HepG2 (cell line): ENCODE measurements around the gene TNFAIP3. TPM values are rescaled to one million over a fixed set of nuclear protein-coding genes. Genes with fewer than 3 reads are reported as not detected.

Experiments used
- CHD4 ChIP-seq: fragments of 200-600 bp; sonication (generic); IDR thresholded peaks from 2 replicates; pipeline ENCODE4 v1.7.0; 2017; ENCODE audit warnings: mild to moderate bottlenecking, low read length, borderline replicate concordance
- EEA1 ChIP-seq: sonication (generic); formaldehyde crosslinking; IDR thresholded peaks from 2 replicates; pipeline ENCODE4 v1.5.1; 2020; ENCODE audit warnings: mild to moderate bottlenecking, missing genetic modification reagents, borderline replicate concordance
- EZH2 ChIP-seq: conservative IDR thresholded peaks from 2 replicates; pipeline ENCODE4 v1.6.1; 2012; ENCODE audit warnings: mild to moderate bottlenecking, low read depth, low read length, moderate library complexity
- FUBP1 ChIP-seq: sonication (generic); formaldehyde crosslinking; IDR thresholded peaks from 2 replicates; pipeline ENCODE4 v1.5.1; 2020; ENCODE audit warnings: missing genetic modification reagents, mild to moderate bottlenecking, borderline replicate concordance
- MATR3 ChIP-seq: sonication (generic); formaldehyde crosslinking; IDR thresholded peaks from 2 replicates; pipeline ENCODE4 v1.4.0; 2020; ENCODE audit warnings: missing genetic modification reagents
- PHF5A ChIP-seq: IDR thresholded peaks from one replicate; pipeline ENCODE4 v1.6.1; 2018; ENCODE audit warnings: low read depth, missing genetic modification reagents; ENCODE audit not compliant: unreplicated experiment
- ZMYM4 ChIP-seq: sonication (generic); formaldehyde crosslinking; IDR thresholded peaks from 2 replicates; pipeline ENCODE4 v1.8.1; 2023; ENCODE audit warnings: mild to moderate bottlenecking, missing genetic modification reagents
- ZNF720 ChIP-seq: sonication (generic); formaldehyde crosslinking; IDR thresholded peaks from 2 replicates; pipeline ENCODE4 v1.4.0; 2020; ENCODE audit warnings: missing genetic modification reagents
- polyA plus RNA-seq, 8 experiments: library from polyadenylated mRNA; depleted of rRNA in 3 of 8; stranded (reverse) in 7 of 8; unstranded in 1 of 8; fragments of >200 nt; fragmentation: Illumina TruSeq in 4 of 8; extraction: Trizol in 4 of 8; gene quantifications; 2 replicates each; pipeline versions ENCODE4 v1.2.1 to v1.2.3, GENCODE V29; 2011 to 2016; ENCODE audit warnings: low read depth in 4 of 8, missing spikeins in 1 of 8, mixed read lengths in 1 of 8; ENCODE audit not compliant: insufficient read depth in 1 of 8
- total RNA-seq, 5 experiments: library from RNA; depleted of rRNA; stranded (reverse); fragments of >200 nt; fragmentation: Illumina TruSeq; extraction: Trizol; gene quantifications; 2 replicates each; pipeline ENCODE4 v1.2.3, GENCODE V29; 2016; ENCODE audit warnings: low read depth in 1 of 5
- TF ChIP-seq, protein P1 (sequence below): sonication (generic); formaldehyde crosslinking; IDR thresholded peaks from 2 replicates; pipeline ENCODE4 v1.4.0; 2020; ENCODE audit warnings: mild to moderate bottlenecking, missing genetic modification reagents
- TF ChIP-seq, protein P2 (sequence below): sonication (generic); formaldehyde crosslinking; IDR thresholded peaks from 2 replicates; pipeline ENCODE4 v1.4.0; 2020; ENCODE audit warnings: mild to moderate bottlenecking, missing genetic modification reagents
- TF ChIP-seq, protein P3 (sequence below): sonication (generic); formaldehyde crosslinking; IDR thresholded peaks from 2 replicates; pipeline ENCODE4 v1.4.0; 2020; ENCODE audit warnings: missing genetic modification reagents, borderline replicate concordance

Gene TNFAIP3
- total and polyA plus RNA-seq, 2 of the 13 experiments (the other 11 are each of a cell fraction or from before 2014, with no cell fraction given), result 28.2 to 47.1 TPM

- TF ChIP-seq ZNF720 (CRISPR knock-in tag) (0 out of 2 replicates have a peak, but pooled peaks have one; percentile 34), FUBP1 (CRISPR knock-in tag) (no peak; the same call in 1 of the 2 replicates), MATR3 (CRISPR knock-in tag) (no peak), ZMYM4 (CRISPR knock-in tag) (peak; percentile 97), EZH2 (no peak), PHF5A (no peak), CHD4 (no peak), EEA1 (CRISPR knock-in tag) (peak; percentile 92)
- TF ChIP-seq, protein P1, sequence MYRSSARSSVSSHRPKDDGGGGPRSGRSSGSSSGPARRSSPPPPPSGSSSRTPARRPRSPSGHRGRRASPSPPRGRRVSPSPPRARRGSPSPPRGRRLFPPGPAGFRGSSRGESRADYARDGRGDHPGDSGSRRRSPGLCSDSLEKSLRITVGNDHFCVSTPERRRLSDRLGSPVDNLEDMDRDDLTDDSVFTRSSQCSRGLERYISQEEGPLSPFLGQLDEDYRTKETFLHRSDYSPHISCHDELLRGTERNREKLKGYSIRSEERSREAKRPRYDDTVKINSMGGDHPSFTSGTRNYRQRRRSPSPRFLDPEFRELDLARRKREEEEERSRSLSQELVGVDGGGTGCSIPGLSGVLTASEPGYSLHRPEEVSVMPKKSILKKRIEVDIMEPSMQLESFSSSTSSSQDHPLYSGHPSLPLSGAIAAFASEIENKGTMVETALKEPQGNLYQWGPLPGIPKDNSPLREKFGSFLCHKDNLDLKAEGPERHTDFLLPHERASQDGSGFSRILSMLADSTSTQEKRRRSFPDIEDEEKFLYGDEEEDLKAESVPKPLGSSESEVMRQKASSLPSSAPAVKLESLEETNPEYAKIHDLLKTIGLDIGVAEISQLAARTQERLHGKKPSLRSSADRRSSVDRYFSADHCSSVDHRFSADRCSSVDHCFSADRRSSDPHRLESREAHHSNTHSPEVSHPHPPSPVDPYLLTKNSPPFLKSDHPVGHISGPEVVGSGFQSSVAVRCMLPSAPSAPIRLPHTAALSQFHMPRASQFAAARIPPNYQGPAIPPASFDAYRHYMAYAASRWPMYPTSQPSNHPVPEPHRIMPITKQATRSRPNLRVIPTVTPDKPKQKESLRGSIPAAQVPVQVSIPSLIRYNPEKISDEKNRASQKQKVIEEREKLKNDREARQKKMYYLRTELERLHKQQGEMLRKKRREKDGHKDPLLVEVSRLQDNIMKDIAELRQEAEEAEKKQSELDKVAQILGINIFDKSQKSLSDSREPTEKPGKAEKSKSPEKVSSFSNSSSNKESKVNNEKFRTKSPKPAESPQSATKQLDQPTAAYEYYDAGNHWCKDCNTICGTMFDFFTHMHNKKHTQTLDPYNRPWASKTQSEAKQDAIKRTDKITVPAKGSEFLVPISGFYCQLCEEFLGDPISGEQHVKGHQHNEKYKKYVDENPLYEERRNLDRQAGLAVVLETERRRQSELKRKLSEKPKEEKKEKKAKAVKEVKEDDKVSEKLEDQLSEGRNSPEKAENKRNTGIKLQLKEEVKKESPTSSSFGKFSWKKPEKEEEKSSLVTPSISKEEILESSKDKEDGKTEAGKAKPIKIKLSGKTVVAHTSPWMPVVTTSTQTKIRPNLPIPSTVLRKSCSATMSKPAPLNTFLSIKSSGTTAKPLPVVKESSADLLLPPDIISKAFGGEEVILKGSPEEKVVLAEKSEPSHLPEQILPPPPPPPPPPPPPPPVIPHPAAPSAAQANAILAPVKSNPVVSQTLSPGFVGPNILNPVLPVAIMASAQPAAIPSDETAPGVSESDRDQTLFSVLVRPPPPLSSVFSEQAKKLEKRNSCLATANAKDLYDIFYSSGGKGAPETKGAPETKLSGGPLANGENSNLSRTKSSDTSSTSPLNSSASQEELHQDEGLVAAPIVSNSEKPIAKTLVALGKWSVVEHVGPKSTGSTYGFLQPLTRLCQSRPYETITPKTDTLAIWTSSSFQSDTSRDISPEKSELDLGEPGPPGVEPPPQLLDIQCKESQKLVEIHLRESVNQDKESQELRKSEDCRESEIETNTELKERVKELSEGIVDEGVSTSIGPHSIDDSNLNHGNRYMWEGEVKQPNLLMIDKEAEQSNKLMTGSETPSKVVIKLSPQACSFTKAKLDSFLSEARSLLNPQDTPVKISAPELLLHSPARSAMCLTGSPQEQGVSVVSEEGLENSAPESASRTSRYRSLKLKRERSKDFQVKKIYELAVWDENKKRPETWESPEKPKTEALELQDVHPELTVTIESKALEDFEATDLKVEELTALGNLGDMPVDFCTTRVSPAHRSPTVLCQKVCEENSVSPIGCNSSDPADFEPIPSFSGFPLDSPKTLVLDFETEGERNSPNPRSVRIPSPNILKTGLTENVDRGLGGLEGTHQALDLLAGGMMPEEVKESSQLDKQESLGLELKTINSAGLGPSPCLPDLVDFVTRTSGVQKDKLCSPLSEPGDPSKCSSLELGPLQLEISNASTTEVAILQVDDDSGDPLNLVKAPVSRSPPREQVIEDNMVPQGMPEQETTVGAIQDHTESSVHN (CRISPR knock-in tag), result peak; percentile 12; the same call in 1 of the 2 replicates
- TF ChIP-seq, protein P2, sequence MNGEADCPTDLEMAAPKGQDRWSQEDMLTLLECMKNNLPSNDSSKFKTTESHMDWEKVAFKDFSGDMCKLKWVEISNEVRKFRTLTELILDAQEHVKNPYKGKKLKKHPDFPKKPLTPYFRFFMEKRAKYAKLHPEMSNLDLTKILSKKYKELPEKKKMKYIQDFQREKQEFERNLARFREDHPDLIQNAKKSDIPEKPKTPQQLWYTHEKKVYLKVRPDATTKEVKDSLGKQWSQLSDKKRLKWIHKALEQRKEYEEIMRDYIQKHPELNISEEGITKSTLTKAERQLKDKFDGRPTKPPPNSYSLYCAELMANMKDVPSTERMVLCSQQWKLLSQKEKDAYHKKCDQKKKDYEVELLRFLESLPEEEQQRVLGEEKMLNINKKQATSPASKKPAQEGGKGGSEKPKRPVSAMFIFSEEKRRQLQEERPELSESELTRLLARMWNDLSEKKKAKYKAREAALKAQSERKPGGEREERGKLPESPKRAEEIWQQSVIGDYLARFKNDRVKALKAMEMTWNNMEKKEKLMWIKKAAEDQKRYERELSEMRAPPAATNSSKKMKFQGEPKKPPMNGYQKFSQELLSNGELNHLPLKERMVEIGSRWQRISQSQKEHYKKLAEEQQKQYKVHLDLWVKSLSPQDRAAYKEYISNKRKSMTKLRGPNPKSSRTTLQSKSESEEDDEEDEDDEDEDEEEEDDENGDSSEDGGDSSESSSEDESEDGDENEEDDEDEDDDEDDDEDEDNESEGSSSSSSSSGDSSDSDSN, result peak; percentile 99
- TF ChIP-seq, protein P3, sequence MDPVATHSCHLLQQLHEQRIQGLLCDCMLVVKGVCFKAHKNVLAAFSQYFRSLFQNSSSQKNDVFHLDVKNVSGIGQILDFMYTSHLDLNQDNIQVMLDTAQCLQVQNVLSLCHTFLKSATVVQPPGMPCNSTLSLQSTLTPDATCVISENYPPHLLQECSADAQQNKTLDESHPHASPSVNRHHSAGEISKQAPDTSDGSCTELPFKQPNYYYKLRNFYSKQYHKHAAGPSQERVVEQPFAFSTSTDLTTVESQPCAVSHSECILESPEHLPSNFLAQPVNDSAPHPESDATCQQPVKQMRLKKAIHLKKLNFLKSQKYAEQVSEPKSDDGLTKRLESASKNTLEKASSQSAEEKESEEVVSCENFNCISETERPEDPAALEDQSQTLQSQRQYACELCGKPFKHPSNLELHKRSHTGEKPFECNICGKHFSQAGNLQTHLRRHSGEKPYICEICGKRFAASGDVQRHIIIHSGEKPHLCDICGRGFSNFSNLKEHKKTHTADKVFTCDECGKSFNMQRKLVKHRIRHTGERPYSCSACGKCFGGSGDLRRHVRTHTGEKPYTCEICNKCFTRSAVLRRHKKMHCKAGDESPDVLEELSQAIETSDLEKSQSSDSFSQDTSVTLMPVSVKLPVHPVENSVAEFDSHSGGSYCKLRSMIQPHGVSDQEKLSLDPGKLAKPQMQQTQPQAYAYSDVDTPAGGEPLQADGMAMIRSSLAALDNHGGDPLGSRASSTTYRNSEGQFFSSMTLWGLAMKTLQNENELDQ, result no peak
Measured at GRCh38 chr6:137866914-137867684, at the start of gene TNFAIP3 (continued).
